Mesenchymal stem cell (in vitro differentiated cells and primary cell): ENCODE measurements around the gene CLCNKB.

Experiments
- DNase-seq: peaks from one replicate; pipeline ENCODE4 v3.0.0-alpha.2; 2013
- H2AFZ ChIP-seq: one replicate; pipeline ENCODE4 v1.6.1; 2013; ENCODE audit warnings: low read depth, mild to moderate bottlenecking, control low read depth, inconsistent platforms, low read length, moderate library complexity
- H2AK5ac ChIP-seq: 2 replicates; pipeline ENCODE4 v1.6.1; 2013; ENCODE audit warnings: low read length, moderate library complexity, mild to moderate bottlenecking, inconsistent platforms; ENCODE audit not compliant: severe bottlenecking
- H2BK120ac ChIP-seq: one replicate; pipeline ENCODE4 v1.6.1; 2013; ENCODE audit warnings: low read depth, mild to moderate bottlenecking, inconsistent platforms, low read length, moderate library complexity
- H2BK12ac ChIP-seq, 2 experiments: one replicate each; pipeline ENCODE4 v1.6.1; 2013; ENCODE audit warnings: inconsistent platforms in 2 of 2, low read length in 2 of 2, mild to moderate bottlenecking in 2 of 2, moderate library complexity in 2 of 2, control low read depth in 1 of 2
- H2BK15ac ChIP-seq: one replicate; pipeline ENCODE4 v1.6.1; 2013; ENCODE audit warnings: mild to moderate bottlenecking, low read depth, inconsistent platforms; ENCODE audit not compliant: poor library complexity, severe bottlenecking
- H2BK5ac ChIP-seq: 2 replicates; pipeline ENCODE4 v1.6.1; 2013; ENCODE audit warnings: low read depth, mild to moderate bottlenecking, low read length, control low read depth, inconsistent platforms; ENCODE audit not compliant: poor library complexity, severe bottlenecking
- H3K14ac ChIP-seq, 2 experiments: one replicate each; pipeline ENCODE4 v1.6.1; 2013; ENCODE audit warnings: inconsistent platforms in 2 of 2, low read length in 2 of 2, control low read depth in 1 of 2, mild to moderate bottlenecking in 1 of 2, moderate library complexity in 1 of 2
- H3K18ac ChIP-seq, 2 experiments: one replicate each; pipeline ENCODE4 v1.6.1; 2013; ENCODE audit warnings: inconsistent platforms in 2 of 2, low read length in 2 of 2, control low read depth in 1 of 2, low read depth in 1 of 2, mild to moderate bottlenecking in 1 of 2
- H3K23ac ChIP-seq, 2 experiments: one replicate each; pipeline ENCODE4 v1.6.1; 2013; ENCODE audit warnings: inconsistent platforms in 2 of 2, low read length in 2 of 2, mild to moderate bottlenecking in 2 of 2, moderate library complexity in 2 of 2, control low read depth in 1 of 2
- H3K27ac ChIP-seq: 2 replicates; pipeline ENCODE4 v1.5.1; 2013; ENCODE audit warnings: mild to moderate bottlenecking, moderate library complexity, low read length, control low read depth, inconsistent platforms; ENCODE audit not compliant: poor library complexity, severe bottlenecking
- H3K27me3 ChIP-seq, 2 experiments: 2 replicates each; pipeline versions ENCODE4 v1.6.1 to v1.7.0; 2013; ENCODE audit warnings: low read length in 2 of 2, mild to moderate bottlenecking in 2 of 2, moderate library complexity in 2 of 2, control low read depth in 1 of 2, inconsistent platforms in 1 of 2; ENCODE audit not compliant: control insufficient read depth in 1 of 2, insufficient read depth in 1 of 2
- H3K36me3 ChIP-seq, 2 experiments: 2 replicates each; pipeline versions ENCODE4 v1.6.1 to v1.7.0; 2013; ENCODE audit warnings: low read length in 2 of 2, control low read depth in 1 of 2, inconsistent platforms in 1 of 2, low read depth in 1 of 2, mild to moderate bottlenecking in 1 of 2; ENCODE audit not compliant: insufficient read depth in 2 of 2, control insufficient read depth in 1 of 2
- H3K4ac ChIP-seq, 2 experiments: one replicate each; pipeline ENCODE4 v1.6.1; 2013; ENCODE audit warnings: inconsistent platforms in 2 of 2, low read length in 2 of 2, mild to moderate bottlenecking in 2 of 2, moderate library complexity in 2 of 2, control low read depth in 1 of 2, low read depth in 1 of 2
- H3K4me1 ChIP-seq: 2 replicates; pipeline ENCODE4 v1.6.1; 2013; ENCODE audit warnings: low read depth, low read length, control low read depth; ENCODE audit not compliant: control insufficient read depth, insufficient read depth
- H3K4me2 ChIP-seq: 2 replicates; pipeline ENCODE4 v1.6.1; 2013; ENCODE audit warnings: low read length, mild to moderate bottlenecking, inconsistent platforms; ENCODE audit not compliant: poor library complexity, severe bottlenecking
- H3K4me3 ChIP-seq, 2 experiments: 2 replicates each; pipeline versions ENCODE4 v1.5.1 to v1.7.0; 2013; ENCODE audit warnings: low read length in 2 of 2, mild to moderate bottlenecking in 2 of 2, control low read depth in 1 of 2, low read depth in 1 of 2; ENCODE audit not compliant: insufficient read depth in 1 of 2
- H3K79me1 ChIP-seq: replicated peaks from 2 replicates; pipeline ENCODE4 v1.6.1; 2013; ENCODE audit warnings: mild to moderate bottlenecking, control low read depth, low read length, inconsistent platforms; ENCODE audit not compliant: poor library complexity, severe bottlenecking
- H3K9ac ChIP-seq: 2 replicates; pipeline ENCODE4 v1.7.0; 2013; ENCODE audit warnings: mild to moderate bottlenecking, low read length, moderate library complexity
- H3K9me3 ChIP-seq: 2 replicates; pipeline ENCODE4 v1.7.0; 2013; ENCODE audit warnings: mild to moderate bottlenecking, low read length; ENCODE audit not compliant: control insufficient read depth
- H4K8ac ChIP-seq: one replicate; pipeline ENCODE4 v1.6.1; 2013; ENCODE audit warnings: inconsistent platforms, mild to moderate bottlenecking, low read length, moderate library complexity
- H4K91ac ChIP-seq: one replicate; pipeline ENCODE4 v1.6.1; 2013; ENCODE audit warnings: mild to moderate bottlenecking, low read length, inconsistent platforms
- WGBS: methylation state at CpG from one replicate; pipeline ENCODE4 v1.1.7; 2013; ENCODE audit warnings: mixed read lengths; 5-methylcytosine and 5-hydroxymethylcytosine counted together

Gene CLCNKB

DNA sequence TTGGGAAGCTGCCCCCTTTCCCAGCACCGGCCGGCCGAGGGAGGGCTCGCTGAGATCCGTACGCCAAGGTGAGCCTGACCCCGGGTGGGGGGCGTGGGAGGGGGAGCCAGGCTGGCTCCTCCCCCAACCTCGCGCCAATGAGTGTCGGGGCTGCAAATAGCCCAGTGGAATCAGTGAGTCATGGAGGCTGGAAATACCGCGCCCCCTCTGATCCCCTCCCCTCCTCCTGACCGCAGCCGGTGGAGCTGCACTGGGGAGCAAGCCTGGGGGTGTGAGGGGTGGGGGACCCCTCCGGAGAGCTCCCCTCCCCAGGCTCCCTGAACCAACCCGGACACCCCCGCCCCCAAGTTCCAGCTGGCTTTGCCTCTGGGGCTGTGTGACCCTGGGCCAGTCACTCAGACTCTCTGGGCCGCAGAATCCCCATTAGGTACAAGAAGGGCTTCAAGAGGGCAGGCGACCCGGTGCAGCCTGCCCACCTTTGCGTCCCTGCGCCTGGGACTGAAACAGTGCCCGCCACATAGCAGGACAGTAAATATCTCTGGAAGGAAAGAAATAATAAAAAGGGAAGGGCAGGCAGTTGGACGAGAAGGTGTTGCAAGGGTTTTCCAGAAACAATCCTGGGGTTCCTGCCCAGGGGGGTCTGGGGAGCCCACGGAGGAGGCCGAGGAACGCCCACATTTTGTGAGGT lies 30.2 kb upstream of the CLCNKB start:
- no peak overlapping the region for H3K23ac ChIP-seq
- H3K36me3 ChIP-seq = no peaks in the 10 kb centered on the region
- peak overlapping the region in 1 of 2 experiments; percentile 44 for H3K4me3 ChIP-seq
- no peak overlapping the region for H2BK5ac ChIP-seq
- H3K4ac ChIP-seq = peak overlapping the region in 1 of 2 experiments; percentile 64
- peak overlapping the region; percentile 71 to 89 for H3K18ac ChIP-seq
- WGBS = 33% methylated on average over 19 of the region's 28 CpGs
- peak overlapping the region; percentile 85 for H4K8ac ChIP-seq
- no peak overlapping the region for H2AFZ ChIP-seq
- peak overlapping the region; percentile 97 for H2BK120ac ChIP-seq
- peak overlapping the region; percentile 87 for H2BK15ac ChIP-seq
- no peak overlapping the region for H3K27ac ChIP-seq
- peak overlapping the region; percentile 69 for H3K9ac ChIP-seq
- peaks cover 28% of the 10 kb centered on the region for H3K4me1 ChIP-seq
- no peaks in the 10 kb centered on the region for H3K27me3 ChIP-seq
- H3K9me3 ChIP-seq = no peaks in the 10 kb centered on the region
- H3K14ac ChIP-seq = no peak overlapping the region
- H2BK12ac ChIP-seq = peak overlapping the region; percentile 34 to 45
- peak; percentile 90 for DNase-seq
- H3K79me1 ChIP-seq = no peaks in the 10 kb centered on the region
- peak overlapping the region; percentile 82 for H3K4me2 ChIP-seq
- H2AK5ac ChIP-seq = peak overlapping the region; percentile 40
- peak overlapping the region; percentile 89 for H4K91ac ChIP-seq

DNA sequence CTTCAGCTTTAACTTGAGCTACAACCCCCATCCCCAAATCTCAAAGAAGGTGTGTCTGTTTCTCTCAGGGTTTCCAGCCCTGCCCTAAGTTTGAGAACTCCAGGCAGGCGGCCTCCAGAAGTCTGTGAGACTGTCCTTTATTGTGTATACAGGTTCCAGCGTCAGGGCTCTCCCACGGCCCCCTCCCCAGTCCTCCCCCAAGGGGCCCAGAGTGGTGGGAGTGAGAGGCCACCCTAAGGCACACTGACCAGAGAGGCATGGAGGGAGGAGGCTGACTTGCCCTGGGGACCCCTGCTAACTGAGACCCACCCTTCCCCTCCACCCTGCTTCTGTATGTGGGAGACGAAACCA lies 29.7 kb upstream of the CLCNKB start:
- no peak overlapping the region for H4K8ac ChIP-seq
- no peak overlapping the region for H3K27ac ChIP-seq
- no peak overlapping the region for H2AFZ ChIP-seq
- H3K14ac ChIP-seq = no peak overlapping the region
- H3K23ac ChIP-seq = no peak overlapping the region
- H4K91ac ChIP-seq = no peak overlapping the region
- H3K4me3 ChIP-seq = no peak overlapping the region
- H3K18ac ChIP-seq = peak overlapping the region in 1 of 2 experiments; percentile 40
- H3K9ac ChIP-seq = peak overlapping the region; percentile 69
- no peak overlapping the region for H3K4ac ChIP-seq
- DNase-seq = no peak
- H2BK12ac ChIP-seq = peak overlapping the region; percentile 33 to 34
- H3K79me1 ChIP-seq = no peaks in the 10 kb centered on the region
- no peak overlapping the region for H2BK5ac ChIP-seq
- 100% methylated on average over 1 of the region's 4 CpGs for WGBS
- H3K4me2 ChIP-seq = no peak overlapping the region
- no peaks in the 10 kb centered on the region for H3K9me3 ChIP-seq
- H2AK5ac ChIP-seq = no peak overlapping the region
- no peak overlapping the region for H2BK120ac ChIP-seq
- H3K27me3 ChIP-seq = no peaks in the 10 kb centered on the region
- peak overlapping the region; percentile 65 for H2BK15ac ChIP-seq
- peaks cover 33% of the 10 kb centered on the region for H3K4me1 ChIP-seq
- H3K36me3 ChIP-seq = no peaks in the 10 kb centered on the region

DNA sequence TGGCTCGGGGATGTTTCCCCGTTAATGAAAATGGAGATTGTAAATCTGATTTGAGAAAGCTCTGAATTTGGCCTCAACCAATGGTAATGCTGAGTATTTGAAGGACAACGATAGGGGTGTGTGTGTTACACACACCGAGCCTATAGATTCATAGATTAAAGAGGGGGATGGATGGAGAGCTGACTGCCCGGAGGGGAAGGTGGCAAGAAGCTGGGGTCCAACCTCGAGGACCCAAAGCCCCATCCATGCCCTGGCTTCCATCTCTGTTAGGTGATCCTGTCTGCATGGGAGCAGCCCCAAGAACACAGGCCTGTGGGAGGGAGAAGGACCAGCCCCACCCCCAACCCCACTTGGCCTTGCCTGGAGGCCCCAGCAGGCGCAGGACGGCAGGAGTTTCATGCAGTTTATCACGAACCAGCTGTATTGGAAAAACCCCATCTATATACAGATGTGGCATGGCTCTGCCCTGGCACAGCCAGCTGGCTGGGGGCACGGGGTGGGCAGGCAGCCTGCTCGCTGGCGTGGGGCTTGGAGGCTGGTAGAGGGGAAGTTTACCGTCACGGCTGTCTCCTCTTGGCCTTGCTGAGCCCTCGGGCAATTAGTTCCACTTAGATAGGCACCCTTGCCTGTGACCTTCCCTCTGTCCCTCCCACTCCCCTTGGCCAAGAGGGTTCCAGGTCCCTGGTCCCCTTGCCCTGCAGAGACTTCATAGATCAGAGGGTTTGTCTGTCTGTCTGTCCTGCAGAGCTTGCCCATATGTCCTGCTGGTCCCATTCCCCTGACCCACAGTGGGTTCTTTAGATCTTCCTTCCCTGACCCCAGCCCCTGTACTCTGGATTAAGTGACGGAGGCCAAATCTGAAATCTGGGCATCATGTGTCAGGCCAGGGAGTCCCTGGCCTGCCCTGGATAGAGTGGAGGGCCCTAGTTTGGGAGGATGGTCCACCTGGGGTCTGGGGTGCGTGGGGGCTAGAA lies 28.8 kb upstream of the CLCNKB start:
- Histone ChIP-seq H2BK12ac (peak overlapping the region in 1 of 2 experiments; percentile 45), H3K27ac (no peak overlapping the region), H4K91ac (peak overlapping the region; percentile 18), H3K36me3 (no peaks in the 10 kb centered on the region), H3K14ac (no peak overlapping the region), H2AFZ (no peak overlapping the region), H3K23ac (no peak overlapping the region), H3K18ac (no peak overlapping the region), H2BK5ac (no peak overlapping the region), H3K4me3 (no peak overlapping the region), H3K9me3 (no peaks in the 10 kb centered on the region), H3K9ac (peak overlapping the region; percentile 69), H2BK15ac (peak overlapping the region; percentile 92), H3K4me1 (peaks cover 41% of the 10 kb centered on the region), H3K27me3 (no peaks in the 10 kb centered on the region), H3K79me1 (no peaks in the 10 kb centered on the region), H2AK5ac (no peak overlapping the region), H3K4me2 (no peak overlapping the region), H3K4ac (peak overlapping the region in 1 of 2 experiments; percentile 13), H4K8ac (no peak overlapping the region), H2BK120ac (no peak overlapping the region)
- 83% methylated on average over 14 of the region's 17 CpGs for WGBS
- DNase-seq = no peak

DNA sequence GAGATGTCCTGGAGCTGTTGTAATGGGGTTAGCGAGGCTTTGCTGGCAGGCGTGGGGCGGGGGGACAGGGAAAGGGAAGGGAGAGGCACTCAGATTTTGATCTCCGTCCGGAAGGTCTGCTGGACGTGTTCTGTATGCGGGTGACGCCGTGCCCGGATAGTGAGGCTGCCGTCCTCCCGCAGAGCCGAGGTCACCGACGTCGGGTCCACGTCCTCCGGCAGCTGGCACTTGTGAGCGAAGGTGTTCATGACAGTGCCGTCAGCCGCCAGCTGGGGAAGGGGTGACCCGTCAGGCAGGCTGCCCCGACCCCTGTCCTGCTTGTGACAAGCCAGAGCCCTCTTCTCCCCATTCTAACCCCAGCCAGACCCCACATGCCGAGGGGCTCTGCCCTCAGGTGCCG lies 28.1 kb upstream of the CLCNKB start:
- Histone ChIP-seq H3K14ac (no peak overlapping the region), H3K4me2 (no peak overlapping the region), H3K23ac (no peak overlapping the region), H3K18ac (peak overlapping the region in 1 of 2 experiments; percentile 54), H3K4me3 (no peak overlapping the region), H3K79me1 (no peaks in the 10 kb centered on the region), H3K4me1 (peaks cover 44% of the 10 kb centered on the region), H2BK5ac (no peak overlapping the region), H3K27ac (no peak overlapping the region), H3K9ac (no peak overlapping the region), H2BK12ac (peak overlapping the region in 1 of 2 experiments; percentile 87), H3K9me3 (no peaks in the 10 kb centered on the region), H2AFZ (no peak overlapping the region), H4K91ac (peak overlapping the region; percentile 20), H3K36me3 (no peaks in the 10 kb centered on the region), H2AK5ac (no peak overlapping the region), H2BK120ac (no peak overlapping the region), H2BK15ac (peak overlapping the region; percentile 71), H3K4ac (peak overlapping the region in 1 of 2 experiments; percentile 13), H4K8ac (no peak overlapping the region), H3K27me3 (no peaks in the 10 kb centered on the region)
- no peak for DNase-seq
- 97% methylated on average over 25 of the region's 25 CpGs for WGBS
